Ectodermal cell (in vitro differentiated cells): ENCODE measurements around the gene GAK.

Experiments used
- H3K27ac ChIP-seq: 2 replicates; pipeline ENCODE4 v1.7.0; 2013; ENCODE audit warnings: mild to moderate bottlenecking, low read depth, low read length; ENCODE audit not compliant: insufficient read depth, poor library complexity, severe bottlenecking
- H3K27me3 ChIP-seq: 2 replicates; pipeline ENCODE4 v1.7.0; 2013; ENCODE audit warnings: mild to moderate bottlenecking, low read length; ENCODE audit not compliant: insufficient read depth, control insufficient read depth, poor library complexity, severe bottlenecking
- H3K36me3 ChIP-seq: one replicate; pipeline ENCODE4 v1.7.0; 2013; ENCODE audit warnings: low read length; ENCODE audit not compliant: control insufficient read depth, insufficient read depth
- H3K4me1 ChIP-seq: one replicate; pipeline ENCODE4 v1.7.0; 2013; ENCODE audit warnings: low read length; ENCODE audit not compliant: control insufficient read depth, insufficient read depth
- H3K4me3 ChIP-seq: 2 replicates; pipeline ENCODE4 v1.7.0; 2013; ENCODE audit warnings: low read depth, low read length, control low read depth; ENCODE audit not compliant: insufficient read depth
- H3K9me3 ChIP-seq: 2 replicates; pipeline ENCODE4 v1.7.0; 2013; ENCODE audit warnings: mild to moderate bottlenecking, low read length, moderate library complexity; ENCODE audit not compliant: control insufficient read depth
- WGBS, 2 experiments: methylation state at CpG; one replicate each; pipeline ENCODE4 v1.1.7; 2013; ENCODE audit warnings: missing lambda C conversion rate in 2 of 2; 5-methylcytosine and 5-hydroxymethylcytosine counted together

The GAK gene

GRCh38 chr4:912548-913279, 19.4 kb downstream of the GAK start:
- Histone ChIP-seq H3K4me3 (no peak overlapping the region), H3K36me3 (no peaks in the 10 kb centered on the region), H3K9me3 (no peaks in the 10 kb centered on the region), H3K4me1 (peaks cover 12% of the 10 kb centered on the region), H3K27me3 (no peaks in the 10 kb centered on the region), H3K27ac (no peak overlapping the region)
- 71 to 74% methylated on average over 19 of the region's 19 CpGs for WGBS, 2 experiments

GRCh38 chr4:911871-912490, 20.1 kb downstream of the GAK start:
- no peak overlapping the region for H3K27ac ChIP-seq
- no peaks in the 10 kb centered on the region for H3K27me3 ChIP-seq
- H3K4me1 ChIP-seq: peaks cover 12% of the 10 kb centered on the region
- 72 to 73% methylated on average over 29 of the region's 29 CpGs for WGBS, 2 experiments
- no peaks in the 10 kb centered on the region for H3K9me3 ChIP-seq
- no peaks in the 10 kb centered on the region for H3K36me3 ChIP-seq
- no peak overlapping the region for H3K4me3 ChIP-seq

GRCh38 chr4:911221-911751, 20.8 kb downstream of the GAK start:
- Histone ChIP-seq H3K9me3 (no peaks in the 10 kb centered on the region), H3K4me3 (no peak overlapping the region), H3K4me1 (peaks cover 12% of the 10 kb centered on the region), H3K27ac (no peak overlapping the region), H3K27me3 (no peaks in the 10 kb centered on the region), H3K36me3 (no peaks in the 10 kb centered on the region)
- 94 to 95% methylated on average over 23 of the region's 23 CpGs for WGBS, 2 experiments

- Histone ChIP-seq H3K9me3 (no peaks in the 10 kb centered on the region), H3K36me3 (no peaks in the 10 kb centered on the region), H3K4me3 (no peak overlapping the region), H3K27me3 (no peaks in the 10 kb centered on the region), H3K27ac (no peak overlapping the region), H3K4me1 (peaks cover 12% of the 10 kb centered on the region)
- WGBS, 2 experiments: 94 to 95% methylated on average over 26 of the region's 26 CpGs
Observed at GRCh38 chr4:910366-911091, 21.6 kb downstream of the GAK start.

- H3K4me1 ChIP-seq: peaks cover 12% of the 10 kb centered on the region
- WGBS, 2 experiments: 95 to 97% methylated on average over 12 of the region's 12 CpGs
- no peaks in the 10 kb centered on the region for H3K36me3 ChIP-seq
- no peak overlapping the region for H3K4me3 ChIP-seq
- no peak overlapping the region for H3K27ac ChIP-seq
- H3K9me3 ChIP-seq: no peaks in the 10 kb centered on the region
- no peaks in the 10 kb centered on the region for H3K27me3 ChIP-seq
Observed at GRCh38 chr4:909821-910220, 22.3 kb downstream of the GAK start.

- peaks cover 12% of the 10 kb centered on the region for H3K4me1 ChIP-seq
- no peak overlapping the region for H3K4me3 ChIP-seq
- H3K9me3 ChIP-seq: no peaks in the 10 kb centered on the region
- no peak overlapping the region for H3K27ac ChIP-seq
- no peaks in the 10 kb centered on the region for H3K36me3 ChIP-seq
- WGBS, 2 experiments: 95 to 96% methylated on average over 26 of the region's 26 CpGs
- no peaks in the 10 kb centered on the region for H3K27me3 ChIP-seq
Observed at GRCh38 chr4:909131-909571, 23.0 kb downstream of the GAK start.

GRCh38 chr4:907691-908425, 24.3 kb downstream of the GAK start:
- 89 to 91% methylated on average over 35 of the region's 35 CpGs for WGBS, 2 experiments
- no peaks in the 10 kb centered on the region for H3K27me3 ChIP-seq
- H3K27ac ChIP-seq: no peak overlapping the region
- no peaks in the 10 kb centered on the region for H3K36me3 ChIP-seq
- H3K4me3 ChIP-seq: no peak overlapping the region
- H3K4me1 ChIP-seq: peaks cover 12% of the 10 kb centered on the region
- no peaks in the 10 kb centered on the region for H3K9me3 ChIP-seq

GRCh38 chr4:907103-907400, 25.1 kb downstream of the GAK start:
- H3K27ac ChIP-seq: no peak overlapping the region
- peaks cover 4% of the 10 kb centered on the region for H3K4me1 ChIP-seq
- 94 to 96% methylated on average over 7 of the region's 7 CpGs for WGBS, 2 experiments
- no peak overlapping the region for H3K4me3 ChIP-seq
- no peaks in the 10 kb centered on the region for H3K36me3 ChIP-seq
- H3K9me3 ChIP-seq: no peaks in the 10 kb centered on the region
- no peaks in the 10 kb centered on the region for H3K27me3 ChIP-seq

GRCh38 chr4:906339-907102, 25.6 kb downstream of the GAK start:
- 94 to 95% methylated on average over 20 of the region's 20 CpGs for WGBS, 2 experiments
- Histone ChIP-seq H3K36me3 (no peaks in the 10 kb centered on the region), H3K4me1 (no peaks in the 10 kb centered on the region), H3K27me3 (no peaks in the 10 kb centered on the region), H3K4me3 (no peak overlapping the region), H3K9me3 (no peaks in the 10 kb centered on the region), H3K27ac (no peak overlapping the region)
